HEK293 (cell line): ENCODE measurements around the gene LIG3.

ENCODE experiments used
- CTCF ChIA-PET: fragments of 350-600 bp; formaldehyde crosslinking; extraction: SDS; loops from one replicate; lab custom pipeline; 2021; ENCODE audit warnings: antibody characterized with exemption; lab: Yijun Ruan, JAX
- POLR2A ChIA-PET: fragments of 300-600 bp; formaldehyde crosslinking; extraction: SDS; loops from one replicate; lab custom pipeline; 2020; ENCODE audit warnings: antibody characterized with exemption, inconsistent platforms; lab: Yijun Ruan, JAX
- H3K27ac ChIP-seq: fragments of 200-500 bp; sonication (Bioruptor generic); 2 replicates; pipeline ENCODE4 v1.5.1; 2014; ENCODE audit warnings: low read depth, low read length, control low read depth, inconsistent platforms; ENCODE audit errors: extremely low read depth
- H3K36me3 ChIP-seq, 2 experiments: fragments of 200-500 bp in 1 of 2; sonication (Bioruptor generic) in 1 of 2; 1 replicate in 1 of 2; 2 replicates in 1 of 2; pipeline ENCODE4 v1.5.1; 2014 to 2017; ENCODE audit warnings: inconsistent platforms in 2 of 2, low read length in 2 of 2; ENCODE audit not compliant: control insufficient read depth in 2 of 2, insufficient read depth in 1 of 2
- H3K4me1 ChIP-seq: fragments of 200-500 bp; sonication (Bioruptor generic); 2 replicates; pipeline ENCODE4 v1.5.1; 2014; ENCODE audit warnings: mild to moderate bottlenecking, low read length, inconsistent platforms; ENCODE audit not compliant: control insufficient read depth, insufficient read depth
- H3K4me3 ChIP-seq: 2 replicates; pipeline ENCODE4 v1.5.1; 2011; ENCODE audit warnings: low read depth, mild to moderate bottlenecking, control low read depth, low read length, moderate library complexity
- H3K9me3 ChIP-seq: fragments of 200-500 bp; sonication (Bioruptor generic); 2 replicates; pipeline ENCODE4 v1.5.1; 2014; ENCODE audit warnings: low read depth, low read length, inconsistent platforms; ENCODE audit not compliant: control insufficient read depth, insufficient read depth
- BCL11A ChIP-seq: fragments of 450-650 bp; formaldehyde crosslinking; IDR thresholded peaks from 2 replicates; pipeline ENCODE4 v1.5.1; 2016; ENCODE audit warnings: low read depth, missing biosample characterization, missing genetic modification characterization
- KLF17 ChIP-seq: fragments of 450-650 bp; formaldehyde crosslinking; IDR thresholded peaks from 2 replicates; pipeline ENCODE4 v1.5.1; 2016; ENCODE audit warnings: missing biosample characterization, missing genetic modification characterization
- PRDM1 ChIP-seq: fragments of 450-650 bp; formaldehyde crosslinking; IDR thresholded peaks from 2 replicates; pipeline ENCODE4; 2016; ENCODE audit warnings: missing biosample characterization, missing genetic modification characterization
- PRDM6 ChIP-seq: fragments of 450-650 bp; formaldehyde crosslinking; IDR thresholded peaks from 2 replicates; pipeline ENCODE4 v1.5.1; 2017; ENCODE audit warnings: missing biosample characterization, missing genetic modification characterization
- SP7 ChIP-seq: fragments of 450-650 bp; formaldehyde crosslinking; IDR thresholded peaks from 2 replicates; pipeline ENCODE4 v1.5.1; 2016; ENCODE audit warnings: missing biosample characterization, missing genetic modification characterization
- ZFP37 ChIP-seq: fragments of 450-650 bp; formaldehyde crosslinking; IDR thresholded peaks from 2 replicates; pipeline ENCODE4 v1.5.1; 2016; ENCODE audit warnings: missing biosample characterization, missing genetic modification characterization
- ZNF114 ChIP-seq: fragments of 450-650 bp; formaldehyde crosslinking; IDR thresholded peaks from 2 replicates; pipeline ENCODE4 v1.5.0; 2017; ENCODE audit warnings: missing biosample characterization, missing genetic modification characterization
- ZNF148 ChIP-seq: fragments of 450-650 bp; formaldehyde crosslinking; IDR thresholded peaks from 2 replicates; pipeline ENCODE4 v1.5.0; 2017; ENCODE audit warnings: missing biosample characterization, missing genetic modification characterization, borderline replicate concordance
- ZNF19 ChIP-seq: fragments of 450-650 bp; formaldehyde crosslinking; IDR thresholded peaks from 2 replicates; pipeline ENCODE4; 2016; ENCODE audit warnings: missing biosample characterization, missing genetic modification characterization, low read depth
- ZNF311 ChIP-seq: fragments of 450-650 bp; formaldehyde crosslinking; IDR thresholded peaks from 2 replicates; pipeline ENCODE4 v1.5.1; 2017; ENCODE audit warnings: missing biosample characterization, missing genetic modification characterization, borderline replicate concordance
- ZNF354C ChIP-seq: fragments of 450-650 bp; formaldehyde crosslinking; IDR thresholded peaks from 2 replicates; pipeline ENCODE4 v1.5.1; 2016; ENCODE audit warnings: missing biosample characterization, missing genetic modification characterization, low read depth, borderline replicate concordance
- ZNF391 ChIP-seq: fragments of 450-650 bp; formaldehyde crosslinking; IDR thresholded peaks from 2 replicates; pipeline ENCODE4 v1.5.1; 2016; ENCODE audit warnings: low read depth, missing biosample characterization, missing genetic modification characterization, borderline replicate concordance
- ZNF404 ChIP-seq: fragments of 450-650 bp; formaldehyde crosslinking; IDR thresholded peaks from 2 replicates; pipeline ENCODE4 v1.5.1; 2017; ENCODE audit warnings: missing biosample characterization, missing genetic modification characterization
- ZNF548 ChIP-seq: fragments of 450-650 bp; formaldehyde crosslinking; IDR thresholded peaks from 2 replicates; pipeline ENCODE4 v1.5.1; 2016; ENCODE audit warnings: missing biosample characterization, missing genetic modification characterization
- ZNF558 ChIP-seq: fragments of 450-650 bp; formaldehyde crosslinking; IDR thresholded peaks from 2 replicates; pipeline ENCODE4 v1.5.1; 2016; ENCODE audit warnings: missing biosample characterization, missing genetic modification characterization
- ZNF626 ChIP-seq: fragments of 450-650 bp; sonication (Bioruptor Pico); formaldehyde crosslinking; IDR thresholded peaks from 2 replicates; pipeline ENCODE4 v1.5.1; 2018; ENCODE audit warnings: missing biosample characterization, missing genetic modification characterization, inconsistent platforms
- ZSCAN30 ChIP-seq: fragments of 450-650 bp; IDR thresholded peaks from 2 replicates; pipeline ENCODE4 v1.5.1; 2018; ENCODE audit warnings: missing biosample characterization, mild to moderate bottlenecking, missing genetic modification characterization, moderate library complexity
- TF ChIP-seq, protein P1 (sequence below): fragments of 450-650 bp; formaldehyde crosslinking; IDR thresholded peaks from 2 replicates; pipeline ENCODE4 v1.5.1; 2017; ENCODE audit warnings: missing biosample characterization, missing genetic modification characterization
- TF ChIP-seq, protein P2 (sequence below): fragments of 450-650 bp; formaldehyde crosslinking; IDR thresholded peaks from 2 replicates; pipeline ENCODE4 v1.5.1; 2017; ENCODE audit warnings: missing biosample characterization, missing genetic modification characterization

The LIG3 gene

GRCh38 chr17:34988644-34989043 is 8.3 kb downstream of the LIG3 start:
- ChIA-PET CTCF (interaction anchor here (0.7 to 1.1 kb wide), 4 partner anchors 10 to 131 kb away, joined by 4 to 6 read pairs (median 5); partner anchors contain the start of gene RAD51D), POLR2A (interaction anchor here (0.6 kb wide), 1 partner anchor 73 kb away, joined by 3 read pairs; no protein-coding TSS in a partner anchor)
- Histone ChIP-seq H3K9me3 (no peaks in the 10 kb centered on the region), H3K27ac (no peak overlapping the region), H3K36me3 (peaks cover 63 to 87% of the 10 kb centered on the region in 2 experiments), H3K4me3 (no peak overlapping the region), H3K4me1 (peaks cover 4% of the 10 kb centered on the region; the same call in 1 of the 2 replicates)
- TF ChIP-seq ZNF404 (tag by site-specific recombination) = no peak
- TF ChIP-seq, protein P1, sequence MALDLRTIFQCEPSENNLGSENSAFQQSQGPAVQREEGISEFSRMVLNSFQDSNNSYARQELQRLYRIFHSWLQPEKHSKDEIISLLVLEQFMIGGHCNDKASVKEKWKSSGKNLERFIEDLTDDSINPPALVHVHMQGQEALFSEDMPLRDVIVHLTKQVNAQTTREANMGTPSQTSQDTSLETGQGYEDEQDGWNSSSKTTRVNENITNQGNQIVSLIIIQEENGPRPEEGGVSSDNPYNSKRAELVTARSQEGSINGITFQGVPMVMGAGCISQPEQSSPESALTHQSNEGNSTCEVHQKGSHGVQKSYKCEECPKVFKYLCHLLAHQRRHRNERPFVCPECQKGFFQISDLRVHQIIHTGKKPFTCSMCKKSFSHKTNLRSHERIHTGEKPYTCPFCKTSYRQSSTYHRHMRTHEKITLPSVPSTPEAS = no peak
- TF ChIP-seq ZNF354C (tag by site-specific recombination) = no peak
- TF ChIP-seq PRDM1 (tag by site-specific recombination) = no peak
- TF ChIP-seq ZNF558 (tag by site-specific recombination) = no peak
- no peak for TF ChIP-seq ZNF148
- TF ChIP-seq ZFP37 = no peak
- no peak for TF ChIP-seq ZNF626 (tag by site-specific recombination)
- no peak for TF ChIP-seq ZNF311 (tag by site-specific recombination)
- no peak for TF ChIP-seq KLF17 (tag by site-specific recombination)
- no peak for TF ChIP-seq PRDM6 (tag by site-specific recombination)
- no peak for TF ChIP-seq SP7
- TF ChIP-seq ZSCAN30 (tag by site-specific recombination) = no peak
- TF ChIP-seq BCL11A (tag by site-specific recombination) = no peak
- no peak for TF ChIP-seq ZNF548 (tag by site-specific recombination)
- no peak for TF ChIP-seq ZNF114 (tag by site-specific recombination)
- TF ChIP-seq, protein P2, sequence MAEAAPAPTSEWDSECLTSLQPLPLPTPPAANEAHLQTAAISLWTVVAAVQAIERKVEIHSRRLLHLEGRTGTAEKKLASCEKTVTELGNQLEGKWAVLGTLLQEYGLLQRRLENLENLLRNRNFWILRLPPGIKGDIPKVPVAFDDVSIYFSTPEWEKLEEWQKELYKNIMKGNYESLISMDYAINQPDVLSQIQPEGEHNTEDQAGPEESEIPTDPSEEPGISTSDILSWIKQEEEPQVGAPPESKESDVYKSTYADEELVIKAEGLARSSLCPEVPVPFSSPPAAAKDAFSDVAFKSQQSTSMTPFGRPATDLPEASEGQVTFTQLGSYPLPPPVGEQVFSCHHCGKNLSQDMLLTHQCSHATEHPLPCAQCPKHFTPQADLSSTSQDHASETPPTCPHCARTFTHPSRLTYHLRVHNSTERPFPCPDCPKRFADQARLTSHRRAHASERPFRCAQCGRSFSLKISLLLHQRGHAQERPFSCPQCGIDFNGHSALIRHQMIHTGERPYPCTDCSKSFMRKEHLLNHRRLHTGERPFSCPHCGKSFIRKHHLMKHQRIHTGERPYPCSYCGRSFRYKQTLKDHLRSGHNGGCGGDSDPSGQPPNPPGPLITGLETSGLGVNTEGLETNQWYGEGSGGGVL (tag by site-specific recombination) = no peak
- no peak for TF ChIP-seq ZNF391 (tag by site-specific recombination)
- TF ChIP-seq ZNF19 (tag by site-specific recombination) = no peak
